ENCODE measurements around the gene ZP1. TPM values are rescaled to one million over a fixed set of nuclear protein-coding genes. Genes with fewer than 3 reads are reported as not detected.
A peak's percentile ranks its signal among the peaks of the same experiment; 100 is the strongest.

ZP1 gene
- total and polyA plus RNA-seq, 8 donors = 0.11 TPM; not detected in 7

GRCh38 chr11:60872961-60873524 is 5.7 kb downstream of the ZP1 start:
- Histone ChIP-seq H3K9me3 (no peaks in the 10 kb centered on the region), H3K27me3 (peaks cover 0 to 5% of the 10 kb centered on the region in 2 donors), H3K36me3 (no peaks in the 10 kb centered on the region), H3K4me1 (peaks cover 0 to 14% of the 10 kb centered on the region in 2 donors), H3K27ac (no peak overlapping the region), H3K4me3 (no peak overlapping the region)
- intact Hi-C loops (cut with DNase I) = no loop called here
- no peak for DNase-seq
- TF ChIP-seq, protein P1, sequence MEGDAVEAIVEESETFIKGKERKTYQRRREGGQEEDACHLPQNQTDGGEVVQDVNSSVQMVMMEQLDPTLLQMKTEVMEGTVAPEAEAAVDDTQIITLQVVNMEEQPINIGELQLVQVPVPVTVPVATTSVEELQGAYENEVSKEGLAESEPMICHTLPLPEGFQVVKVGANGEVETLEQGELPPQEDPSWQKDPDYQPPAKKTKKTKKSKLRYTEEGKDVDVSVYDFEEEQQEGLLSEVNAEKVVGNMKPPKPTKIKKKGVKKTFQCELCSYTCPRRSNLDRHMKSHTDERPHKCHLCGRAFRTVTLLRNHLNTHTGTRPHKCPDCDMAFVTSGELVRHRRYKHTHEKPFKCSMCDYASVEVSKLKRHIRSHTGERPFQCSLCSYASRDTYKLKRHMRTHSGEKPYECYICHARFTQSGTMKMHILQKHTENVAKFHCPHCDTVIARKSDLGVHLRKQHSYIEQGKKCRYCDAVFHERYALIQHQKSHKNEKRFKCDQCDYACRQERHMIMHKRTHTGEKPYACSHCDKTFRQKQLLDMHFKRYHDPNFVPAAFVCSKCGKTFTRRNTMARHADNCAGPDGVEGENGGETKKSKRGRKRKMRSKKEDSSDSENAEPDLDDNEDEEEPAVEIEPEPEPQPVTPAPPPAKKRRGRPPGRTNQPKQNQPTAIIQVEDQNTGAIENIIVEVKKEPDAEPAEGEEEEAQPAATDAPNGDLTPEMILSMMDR (IDR thresholded peaks at IDR 0.05) = no peak
- peak; percentile 21 for ATAC-seq

DNA sequence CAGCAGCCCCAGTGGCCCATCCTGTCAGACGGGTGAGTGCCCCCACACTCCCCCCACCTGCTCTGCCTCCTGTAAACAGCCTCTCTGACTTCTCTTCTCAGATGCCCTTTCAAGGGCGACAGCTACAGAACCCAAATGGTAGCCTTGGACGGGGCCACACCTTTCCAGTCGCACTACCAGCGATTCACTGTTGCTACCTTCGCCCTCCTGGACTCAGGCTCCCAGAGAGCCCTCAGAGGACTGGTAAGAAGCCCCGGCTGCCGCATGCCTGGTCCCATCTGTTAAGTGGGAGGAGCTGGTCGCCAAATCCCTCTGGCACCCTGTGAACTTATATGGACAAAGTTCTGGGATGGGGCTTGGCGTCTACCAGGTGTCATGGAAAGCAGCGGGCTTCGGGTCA is 6.2 kb downstream of the ZP1 start:
- H3K27ac ChIP-seq = no peak overlapping the region
- intact Hi-C loops (cut with DNase I) = no loop called here
- TF ChIP-seq, protein P1 (IDR thresholded peaks at IDR 0.05) = no peak
- no peak overlapping the region for H3K4me3 ChIP-seq
- H3K27me3 ChIP-seq = no peaks in the 10 kb centered on the region
- DNase-seq (no peak), ATAC-seq (no peak)
- peaks cover 0 to 14% of the 10 kb centered on the region in 2 donors for H3K4me1 ChIP-seq
- peaks cover 0 to 3% of the 10 kb centered on the region in 2 donors for H3K36me3 ChIP-seq
- H3K9me3 ChIP-seq = no peaks in the 10 kb centered on the region

DNA sequence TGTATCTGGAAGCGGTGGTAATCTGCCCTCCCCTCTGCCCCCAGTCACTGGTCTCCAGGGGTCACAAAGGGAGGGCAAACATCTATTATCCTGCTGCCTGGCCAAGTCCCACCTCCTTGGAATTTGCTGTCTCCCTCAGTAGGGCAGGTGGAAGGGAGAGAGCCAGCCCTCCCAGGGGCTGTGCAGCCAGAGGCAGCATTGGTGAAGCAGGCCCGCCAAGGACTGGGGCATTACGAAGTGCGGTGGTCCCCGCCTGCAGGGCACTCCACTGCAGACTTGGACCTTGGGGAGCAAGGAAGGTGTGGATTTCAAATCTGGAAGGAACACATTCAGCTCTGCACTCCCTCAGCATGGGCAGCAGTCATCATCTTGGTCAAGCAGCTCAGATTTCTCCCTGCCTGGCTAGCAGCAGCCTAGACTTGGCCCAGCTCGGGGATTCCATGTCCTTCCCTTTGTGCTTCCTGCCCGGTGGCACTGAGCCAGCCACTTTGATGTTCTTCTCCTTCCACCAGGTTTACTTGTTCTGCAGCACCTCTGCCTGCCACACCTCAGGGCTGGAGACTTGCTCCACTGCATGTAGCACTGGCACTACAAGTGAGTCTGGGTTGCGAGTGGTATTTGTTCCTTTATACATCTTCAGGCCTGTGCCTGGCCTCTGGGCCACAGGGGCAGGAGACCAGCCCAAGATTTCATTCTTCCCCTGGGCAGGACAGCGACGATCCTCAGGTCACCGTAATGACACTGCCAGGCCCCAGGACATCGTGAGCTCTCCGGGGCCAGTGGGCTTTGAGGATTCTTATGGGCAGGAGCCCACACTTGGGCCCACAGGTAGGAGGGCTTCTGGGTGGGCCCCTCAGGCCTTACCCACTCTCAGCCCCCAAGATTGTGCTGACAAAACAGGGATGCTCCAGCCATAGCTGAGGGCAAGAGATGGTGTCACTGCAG is 7.4 kb downstream of the ZP1 start:
- H3K27ac ChIP-seq = no peak overlapping the region
- TF ChIP-seq, protein P1 (IDR thresholded peaks at IDR 0.05) = no peak
- intact Hi-C loops (cut with DNase I) = no loop called here
- DNase-seq = no peak
- no peaks in the 10 kb centered on the region for H3K9me3 ChIP-seq
- peaks cover 0 to 7% of the 10 kb centered on the region in 2 donors for H3K36me3 ChIP-seq
- no peaks in the 10 kb centered on the region for H3K27me3 ChIP-seq
- no peak for ATAC-seq
- H3K4me3 ChIP-seq = no peak overlapping the region
- H3K4me1 ChIP-seq = peaks cover 0 to 14% of the 10 kb centered on the region in 2 donors

DNA sequence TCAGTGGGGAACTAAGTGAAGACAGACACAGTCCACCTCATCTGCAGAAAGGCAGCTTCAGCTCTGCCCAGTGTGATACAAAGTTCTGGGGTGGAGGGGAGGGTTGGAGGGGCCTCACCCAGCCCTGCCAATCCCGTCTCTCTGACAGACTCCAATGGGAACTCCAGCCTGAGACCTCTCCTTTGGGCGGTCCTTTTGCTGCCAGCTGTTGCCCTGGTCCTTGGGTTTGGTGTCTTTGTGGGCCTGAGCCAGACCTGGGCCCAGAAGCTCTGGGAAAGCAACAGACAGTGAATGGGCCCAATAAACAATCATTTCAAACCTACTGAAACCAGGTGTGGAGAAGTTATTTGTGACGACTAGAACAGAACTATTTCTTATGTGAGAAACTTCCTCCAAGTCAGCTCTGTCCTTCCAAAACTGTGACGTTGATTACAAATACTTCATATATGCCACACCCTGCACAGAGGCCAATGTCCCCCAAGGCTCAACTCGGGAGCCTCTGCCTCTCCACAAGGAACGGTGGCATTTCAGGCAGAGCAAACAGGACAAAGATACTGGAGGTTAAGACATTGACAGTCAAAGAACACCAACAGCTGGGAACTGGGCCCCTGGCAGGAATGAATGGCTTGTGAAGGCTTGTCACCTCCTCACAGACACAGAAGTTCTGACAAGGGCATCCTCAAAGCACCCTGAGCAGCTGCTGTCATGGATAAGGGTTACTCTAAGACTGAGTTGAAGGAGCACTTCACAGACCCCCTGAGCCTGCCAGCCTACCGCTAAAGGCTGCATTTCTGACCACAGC is 8.2 kb downstream of the ZP1 start:
- no peaks in the 10 kb centered on the region for H3K27me3 ChIP-seq
- H3K4me3 ChIP-seq = no peak overlapping the region
- ATAC-seq = no peak
- peaks cover 0 to 12% of the 10 kb centered on the region in 2 donors for H3K36me3 ChIP-seq
- no peaks in the 10 kb centered on the region for H3K9me3 ChIP-seq
- H3K27ac ChIP-seq = no peak overlapping the region
- DNase-seq = no peak
- intact Hi-C loops (cut with DNase I) = no loop called here
- TF ChIP-seq, protein P1 (IDR thresholded peaks at IDR 0.05) = no peak
- peaks cover 0 to 14% of the 10 kb centered on the region in 2 donors for H3K4me1 ChIP-seq

DNA sequence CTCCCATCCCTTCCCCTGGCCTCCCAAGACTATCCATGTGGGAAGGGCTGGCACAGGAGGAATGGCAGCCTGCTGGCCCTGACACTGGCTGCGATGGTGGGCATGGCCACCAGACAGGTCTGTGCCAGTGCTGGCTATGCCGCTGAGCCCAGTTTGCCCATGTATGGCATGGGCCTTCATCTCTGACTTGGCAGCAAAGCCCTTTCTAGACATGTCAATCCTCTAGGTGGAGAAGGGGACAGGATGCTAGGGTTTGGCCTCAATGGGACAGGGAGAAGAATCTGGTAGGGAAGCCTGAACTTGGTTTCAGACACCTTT is 8.8 kb downstream of the ZP1 start:
- no peaks in the 10 kb centered on the region for H3K9me3 ChIP-seq
- H3K27me3 ChIP-seq = no peaks in the 10 kb centered on the region
- H3K27ac ChIP-seq = no peak overlapping the region
- ATAC-seq (no peak), DNase-seq (no peak)
- peaks cover 0 to 14% of the 10 kb centered on the region in 2 donors for H3K4me1 ChIP-seq
- intact Hi-C loops (cut with DNase I) = no loop called here
- peaks cover 0 to 15% of the 10 kb centered on the region in 2 donors for H3K36me3 ChIP-seq
- no peak overlapping the region for H3K4me3 ChIP-seq
- TF ChIP-seq, protein P1 (IDR thresholded peaks at IDR 0.05) = no peak

Data from left lung (tissue), 10 donors.